Measurements from ENCODE around the gene C1QTNF2.

DNA sequence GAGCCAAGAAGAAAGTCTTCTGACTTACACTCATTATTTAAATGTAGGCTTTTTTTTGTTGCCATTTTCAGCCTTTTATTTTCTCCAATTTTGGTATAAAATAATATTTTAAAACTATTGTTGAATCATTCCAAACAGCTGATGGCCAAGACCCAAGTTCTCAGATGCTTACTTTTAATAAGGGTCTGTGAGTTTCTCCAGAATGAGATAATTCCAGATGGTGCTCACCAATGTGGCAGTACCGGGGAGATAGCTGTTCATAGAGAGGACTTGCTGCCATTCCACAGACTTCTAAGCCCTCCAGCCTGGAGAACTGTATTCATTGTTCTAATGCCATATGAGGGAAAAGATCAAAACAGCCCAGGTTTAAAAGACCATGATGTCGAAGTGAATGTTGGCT, 5.3 kb upstream of the C1QTNF2 start:
- TF ChIP-seq, protein P1, sequence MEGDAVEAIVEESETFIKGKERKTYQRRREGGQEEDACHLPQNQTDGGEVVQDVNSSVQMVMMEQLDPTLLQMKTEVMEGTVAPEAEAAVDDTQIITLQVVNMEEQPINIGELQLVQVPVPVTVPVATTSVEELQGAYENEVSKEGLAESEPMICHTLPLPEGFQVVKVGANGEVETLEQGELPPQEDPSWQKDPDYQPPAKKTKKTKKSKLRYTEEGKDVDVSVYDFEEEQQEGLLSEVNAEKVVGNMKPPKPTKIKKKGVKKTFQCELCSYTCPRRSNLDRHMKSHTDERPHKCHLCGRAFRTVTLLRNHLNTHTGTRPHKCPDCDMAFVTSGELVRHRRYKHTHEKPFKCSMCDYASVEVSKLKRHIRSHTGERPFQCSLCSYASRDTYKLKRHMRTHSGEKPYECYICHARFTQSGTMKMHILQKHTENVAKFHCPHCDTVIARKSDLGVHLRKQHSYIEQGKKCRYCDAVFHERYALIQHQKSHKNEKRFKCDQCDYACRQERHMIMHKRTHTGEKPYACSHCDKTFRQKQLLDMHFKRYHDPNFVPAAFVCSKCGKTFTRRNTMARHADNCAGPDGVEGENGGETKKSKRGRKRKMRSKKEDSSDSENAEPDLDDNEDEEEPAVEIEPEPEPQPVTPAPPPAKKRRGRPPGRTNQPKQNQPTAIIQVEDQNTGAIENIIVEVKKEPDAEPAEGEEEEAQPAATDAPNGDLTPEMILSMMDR (IDR thresholded peaks at IDR 0.05; ENCODE audit: insufficient read depth, low read length) = no peak
- TF ChIP-seq, protein P2, sequence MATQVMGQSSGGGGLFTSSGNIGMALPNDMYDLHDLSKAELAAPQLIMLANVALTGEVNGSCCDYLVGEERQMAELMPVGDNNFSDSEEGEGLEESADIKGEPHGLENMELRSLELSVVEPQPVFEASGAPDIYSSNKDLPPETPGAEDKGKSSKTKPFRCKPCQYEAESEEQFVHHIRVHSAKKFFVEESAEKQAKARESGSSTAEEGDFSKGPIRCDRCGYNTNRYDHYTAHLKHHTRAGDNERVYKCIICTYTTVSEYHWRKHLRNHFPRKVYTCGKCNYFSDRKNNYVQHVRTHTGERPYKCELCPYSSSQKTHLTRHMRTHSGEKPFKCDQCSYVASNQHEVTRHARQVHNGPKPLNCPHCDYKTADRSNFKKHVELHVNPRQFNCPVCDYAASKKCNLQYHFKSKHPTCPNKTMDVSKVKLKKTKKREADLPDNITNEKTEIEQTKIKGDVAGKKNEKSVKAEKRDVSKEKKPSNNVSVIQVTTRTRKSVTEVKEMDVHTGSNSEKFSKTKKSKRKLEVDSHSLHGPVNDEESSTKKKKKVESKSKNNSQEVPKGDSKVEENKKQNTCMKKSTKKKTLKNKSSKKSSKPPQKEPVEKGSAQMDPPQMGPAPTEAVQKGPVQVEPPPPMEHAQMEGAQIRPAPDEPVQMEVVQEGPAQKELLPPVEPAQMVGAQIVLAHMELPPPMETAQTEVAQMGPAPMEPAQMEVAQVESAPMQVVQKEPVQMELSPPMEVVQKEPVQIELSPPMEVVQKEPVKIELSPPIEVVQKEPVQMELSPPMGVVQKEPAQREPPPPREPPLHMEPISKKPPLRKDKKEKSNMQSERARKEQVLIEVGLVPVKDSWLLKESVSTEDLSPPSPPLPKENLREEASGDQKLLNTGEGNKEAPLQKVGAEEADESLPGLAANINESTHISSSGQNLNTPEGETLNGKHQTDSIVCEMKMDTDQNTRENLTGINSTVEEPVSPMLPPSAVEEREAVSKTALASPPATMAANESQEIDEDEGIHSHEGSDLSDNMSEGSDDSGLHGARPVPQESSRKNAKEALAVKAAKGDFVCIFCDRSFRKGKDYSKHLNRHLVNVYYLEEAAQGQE (IDR thresholded peaks at IDR 0.05; ENCODE audit: insufficient replicate concordance, low read depth) = no peak
- TF ChIP-seq POLR2AphosphoS5 (IDR thresholded peaks at IDR 0.05; ENCODE audit: low read depth) = no peak
- no peak for TF ChIP-seq GABPA (IDR thresholded peaks at IDR 0.05; ENCODE audit: low read depth)
- TF ChIP-seq SPI1 (IDR thresholded peaks at IDR 0.05; ENCODE audit: borderline replicate concordance, low read depth) = no peak
